Right lobe of liver (tissue), 6 donors: ENCODE results near the gene KCNQ1. TPM values are rescaled to one million over a fixed set of nuclear protein-coding genes. Genes with fewer than 3 reads are reported as not detected.
A peak's percentile ranks its signal among the peaks of the same experiment; 100 is the strongest.

Source experiments
- ATAC-seq, 4 donors: fragments of 200-7000 bp; cut with Tn5 transposase; one replicate each; pipeline ENCODE4 v1.9.1; 2020; ENCODE audit warnings: mild to moderate bottlenecking in 4 of 4, moderate library complexity in 4 of 4
- DNase-seq, 3 donors: peaks; one replicate each; pipeline ENCODE4 v3.0.0-alpha.2; 2020
- H3K27ac ChIP-seq, 3 donors: fragments of 200-600 bp; one replicate each; pipeline ENCODE4 v1.8.0; 2022
- H3K27me3 ChIP-seq, 2 donors: fragments of 200-600 bp; one replicate each; pipeline ENCODE4 v1.8.0; 2022
- H3K36me3 ChIP-seq, 4 donors: fragments of 200-600 bp; sonication (generic) in 1 of 4; one replicate each; pipeline versions ENCODE4 v1.5.1 to v1.8.0; 2017 to 2022; ENCODE audit warnings: control low read depth in 1 of 4
- H3K4me1 ChIP-seq, 4 donors: fragments of 200-600 bp; sonication (generic) in 1 of 4; one replicate each; pipeline versions ENCODE4 v1.5.1 to v1.8.0; 2017 to 2022; ENCODE audit warnings: control low read depth in 1 of 4
- H3K4me3 ChIP-seq, 3 donors: fragments of 200-600 bp; one replicate each; pipeline ENCODE4 v1.8.0; 2022
- H3K9me3 ChIP-seq, 4 donors: fragments of 200-600 bp; sonication (generic) in 1 of 4; one replicate each; pipeline versions ENCODE4 v1.5.1 to v1.8.0; 2017 to 2022; ENCODE audit warnings: control low read depth in 1 of 4
- CTCF ChIP-seq, 4 donors: fragments of 200-600 bp in 3 of 4; fragments of 450-650 bp in 1 of 4; IDR thresholded peaks; one replicate each; pipeline versions ENCODE4 v1.5.1 to v1.8.0; 2016 to 2022; ENCODE audit warnings: antibody characterized with exemption in 4 of 4, mild to moderate bottlenecking in 2 of 4
- POLR2A ChIP-seq: fragments of 450-650 bp; IDR thresholded peaks from one replicate; pipeline ENCODE4 v1.6.1; 2017; ENCODE audit warnings: antibody characterized with exemption, mild to moderate bottlenecking
- WGBS: methylation state at CpG from one replicate; pipeline ENCODE4 v1.1.6; 2018; ENCODE audit warnings: low coverage, low lambda C conversion rate; ENCODE audit not compliant: insufficient coverage; ENCODE audit errors: missing lambda C conversion rate; 5-methylcytosine and 5-hydroxymethylcytosine counted together
- intact Hi-C, 2 donors: fragments of 100-400 bp; cut with DNase I; formaldehyde crosslinking; loops; one replicate each; pipeline versions ENCODE4 v1.11.2 to v1.14.1; 2022
- total RNA-seq, 6 experiments: library from RNA; depleted of rRNA in 2 of 6; stranded (reverse); fragments of >200 nt in 2 of 6; fragmentation: NEBNext Ultra II Directional in 3 of 6; extraction: Animal tissue kit (Norgen Biotek cat#: 25700) in 3 of 6; gene quantifications; one replicate each; pipeline versions ENCODE4 v1.1.0 to v1.2.4, GENCODE V29; 2016 to 2023
- donor health status: DM: no; HTN: yes; CAD: no.
- donor health status: DM: no; HTN: no; CAD: no.
- donor health status: DM: no; HTN: no; CAD: no.
- donor health status: DM: no; HTN: yes; CAD: no.
- donor health status: DM: no; HTN: yes; CAD: no.

Gene KCNQ1
- total RNA-seq, 6 experiments from 2014 or later: 0.61 to 2.4 (median 1.8) TPM

GRCh38 chr11:2534134-2534956 lies 89.5 kb downstream of the KCNQ1 start:
- 95% methylated on average over 4 of the region's 31 CpGs for WGBS
- Histone ChIP-seq H3K4me3 (no peak overlapping the region), H3K27ac (no peak overlapping the region), H3K36me3 (no peaks in the 10 kb centered on the region), H3K9me3 (no peaks in the 10 kb centered on the region), H3K4me1 (peaks cover 0 to 5% (median 0%) of the 10 kb centered on the region in 4 donors), H3K27me3 (no peaks in the 10 kb centered on the region)
- intact Hi-C loops: loop anchor here in 1 of 2 donors (5.0 kb wide), 1 partner anchor 353 kb away; the partner anchor contains the start of gene CDKN1C
- ATAC-seq (no peak), DNase-seq (peak; percentile 22 to 52 (median 44))
- no peak for TF ChIP-seq CTCF (IDR thresholded peaks at IDR 0.05)
- TF ChIP-seq POLR2A: no peak

GRCh38 chr11:2534957-2535672 lies 90.3 kb downstream of the KCNQ1 start:
- DNase-seq: peak; percentile 10 to 44 (median 31)
- TF ChIP-seq POLR2A: no peak
- no peak for TF ChIP-seq CTCF (IDR thresholded peaks at IDR 0.05)

GRCh38 chr11:2535673-2536439 lies 91.0 kb downstream of the KCNQ1 start:
- no peak overlapping the region for H3K27ac ChIP-seq
- no peaks in the 10 kb centered on the region for H3K9me3 ChIP-seq
- TF ChIP-seq POLR2A (no peak), CTCF (IDR thresholded peaks at IDR 0.05) (no peak)
- ATAC-seq (no peak), DNase-seq (peak; percentile 19 to 48 (median 39))
- WGBS: no CpG with 5 or more reads among the region's 27 CpGs
- no peak overlapping the region for H3K4me3 ChIP-seq
- H3K4me1 ChIP-seq: peaks cover 0 to 5% (median 0%) of the 10 kb centered on the region in 4 donors
- no peaks in the 10 kb centered on the region for H3K27me3 ChIP-seq
- intact Hi-C loops: no loop called here
- H3K36me3 ChIP-seq: no peaks in the 10 kb centered on the region

More at GRCh38 chr11:2534957-2535672, 90.3 kb downstream of the KCNQ1 start:
- no peaks in the 10 kb centered on the region for H3K36me3 ChIP-seq
- 81% methylated on average over 6 of the region's 15 CpGs for WGBS
- ATAC-seq: no peak
- no peak overlapping the region for H3K4me3 ChIP-seq
- peaks cover 0 to 5% (median 0%) of the 10 kb centered on the region in 4 donors for H3K4me1 ChIP-seq
- H3K27me3 ChIP-seq: no peaks in the 10 kb centered on the region
- intact Hi-C loops: loop anchor here in 1 of 2 donors (5.0 kb wide), 1 partner anchor 352 kb away; the partner anchor contains the start of gene CDKN1C
- H3K9me3 ChIP-seq: no peaks in the 10 kb centered on the region
- H3K27ac ChIP-seq: no peak overlapping the region

- Histone ChIP-seq H3K27ac (no peak overlapping the region), H3K4me3 (no peak overlapping the region), H3K27me3 (no peaks in the 10 kb centered on the region), H3K36me3 (no peaks in the 10 kb centered on the region), H3K9me3 (no peaks in the 10 kb centered on the region), H3K4me1 (peaks cover 0 to 5% (median 0%) of the 10 kb centered on the region in 4 donors)
- ATAC-seq (no peak), DNase-seq (peak; percentile 13 to 45 (median 37))
- WGBS: 40% methylated on average over 1 of the region's 19 CpGs
- TF ChIP-seq POLR2A: no peak
- no peak for TF ChIP-seq CTCF (IDR thresholded peaks at IDR 0.05)
- intact Hi-C loops: no loop called here
These were observed 91.7 kb downstream of the KCNQ1 start for GRCh38 chr11:2536440-2536989.
